GM21447 (cell line): ENCODE data around the gene SUGCT.

Experiments
- ATAC-seq: cut with Tn5 transposase; IDR thresholded peaks from one replicate; pipeline ENCODE4 v1.9.1; 2021; ENCODE audit not compliant: unreplicated experiment

SUGCT gene

GRCh38 chr7:40804477-40805215 is 669.8 kb downstream of the SUGCT start:
- ATAC-seq: no peak

- ATAC-seq: no peak
Observed at GRCh38 chr7:40805361-40805760, 670.6 kb downstream of the SUGCT start.

- ATAC-seq: no peak
Observed at GRCh38 chr7:40808378-40808942, 673.7 kb downstream of the SUGCT start.

- no peak for ATAC-seq
Observed at GRCh38 chr7:40810274-40810673, 675.5 kb downstream of the SUGCT start.

- no peak for ATAC-seq
Observed at GRCh38 chr7:40811666-40812065, 676.9 kb downstream of the SUGCT start.

GRCh38 chr7:40815022-40815421 is 680.2 kb downstream of the SUGCT start:
- no peak for ATAC-seq

- no peak for ATAC-seq
Observed at GRCh38 chr7:40815512-40815911, 680.7 kb downstream of the SUGCT start.

- no peak for ATAC-seq
Observed at GRCh38 chr7:40822861-40823260, 688.1 kb downstream of the SUGCT start.

GRCh38 chr7:40824461-40824860 is 689.7 kb downstream of the SUGCT start:
- ATAC-seq: no peak

- ATAC-seq: no peak
Observed at GRCh38 chr7:40826411-40827221, 691.8 kb downstream of the SUGCT start.

GRCh38 chr7:40827222-40828085 is 692.6 kb downstream of the SUGCT start:
- ATAC-seq: no peak

- ATAC-seq: no peak
Observed at GRCh38 chr7:40828686-40829600, 694.1 kb downstream of the SUGCT start.

GRCh38 chr7:40833191-40833887 is 698.5 kb downstream of the SUGCT start:
- no peak for ATAC-seq

- ATAC-seq: no peak
Observed at GRCh38 chr7:40833888-40834234, 699.1 kb downstream of the SUGCT start.

GRCh38 chr7:40836218-40836617 is 701.4 kb downstream of the SUGCT start:
- no peak for ATAC-seq

GRCh38 chr7:40839881-40840280 is 705.1 kb downstream of the SUGCT start:
- no peak for ATAC-seq

- ATAC-seq: no peak
Observed at GRCh38 chr7:40840990-40841389, 706.2 kb downstream of the SUGCT start.

GRCh38 chr7:40842641-40843040 is 707.8 kb downstream of the SUGCT start:
- no peak for ATAC-seq

GRCh38 chr7:40843338-40843985 is 708.7 kb downstream of the SUGCT start:
- ATAC-seq: no peak
